GM21423 (cell line): Measurements from ENCODE around the gene SLC30A5.
"Not testable (repeated sequence)": the region's sequence is repeated elsewhere in the genome, so short reads cannot be mapped to it uniquely, and the experiment has no call there.

Experiments
- ATAC-seq: cut with Tn5 transposase; IDR thresholded peaks from one replicate; pipeline ENCODE4 v1.9.1; 2021; ENCODE audit warnings: mild to moderate bottlenecking, moderate library complexity; ENCODE audit not compliant: unreplicated experiment

SLC30A5 gene

DNA sequence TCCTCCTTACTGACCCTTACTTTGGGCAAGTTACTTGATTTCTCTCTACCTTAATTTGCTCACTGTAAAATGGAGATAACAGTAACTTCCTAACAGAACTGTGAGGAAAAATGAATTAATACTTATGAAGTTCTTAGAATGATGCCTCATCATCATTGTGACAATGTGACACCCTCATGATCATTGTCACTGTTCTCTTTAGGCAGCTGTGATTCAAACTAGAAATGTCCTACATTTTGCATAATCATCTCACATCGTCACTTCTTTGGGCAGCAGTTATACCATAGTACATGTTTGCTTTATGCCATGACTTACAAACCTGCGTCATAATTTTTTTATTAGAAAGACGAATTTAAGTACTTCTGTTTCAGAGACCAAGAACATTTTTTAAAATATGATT, 9.7 kb downstream of the SLC30A5 start:
- no peak for ATAC-seq

- peak; percentile 87 for ATAC-seq
Measured at GRCh38 chr5:69105996-69106906, 12.4 kb downstream of the SLC30A5 start.

GRCh38 chr5:69108367-69108766, 14.6 kb downstream of the SLC30A5 start:
- not testable (repeated sequence) for ATAC-seq

DNA sequence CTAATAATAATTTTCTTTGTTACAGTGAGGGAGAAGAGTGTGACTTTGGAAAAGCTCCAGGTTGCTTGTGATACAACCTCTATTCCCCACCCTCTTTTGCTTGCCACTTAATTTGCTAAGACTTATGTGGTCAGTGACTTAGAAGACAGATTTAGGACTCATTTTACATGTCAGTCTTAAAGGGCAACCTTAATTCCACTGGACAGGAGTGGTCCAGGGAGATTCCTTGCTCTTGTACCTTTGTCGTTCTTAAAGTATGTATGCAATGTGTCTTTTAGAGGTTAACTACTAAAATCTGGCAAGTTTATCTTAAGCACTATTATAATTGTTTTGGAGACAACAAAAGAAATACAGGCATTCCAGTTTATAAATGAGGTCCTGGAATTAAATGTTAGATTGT, 20.0 kb downstream of the SLC30A5 start:
- no peak for ATAC-seq

- no peak for ATAC-seq
Measured at GRCh38 chr5:69115526-69115925, 21.7 kb downstream of the SLC30A5 start.

DNA sequence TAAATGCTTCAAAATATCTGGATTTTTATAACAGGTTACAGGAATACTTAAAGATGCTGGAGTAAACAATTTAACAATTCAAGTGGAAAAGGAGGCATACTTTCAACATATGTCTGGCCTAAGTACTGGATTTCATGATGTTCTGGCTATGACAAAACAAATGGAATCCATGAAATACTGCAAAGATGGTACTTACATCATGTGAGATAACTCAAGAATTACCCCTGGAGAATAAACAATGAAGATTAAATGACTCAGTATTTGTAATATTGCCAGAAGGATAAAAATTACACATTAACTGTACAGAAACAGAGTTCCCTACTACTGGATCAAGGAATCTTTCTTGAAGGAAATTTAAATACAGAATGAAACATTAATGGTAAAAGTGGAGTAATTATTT, 35.6 kb downstream of the SLC30A5 start:
- ATAC-seq, result no peak

GRCh38 chr5:69130241-69130640, 36.4 kb downstream of the SLC30A5 start:
- ATAC-seq, result no peak

- ATAC-seq, result no peak
Measured at GRCh38 chr5:69131304-69131703, 37.5 kb downstream of the SLC30A5 start.

GRCh38 chr5:69134126-69134525, 40.3 kb downstream of the SLC30A5 start:
- no peak for ATAC-seq

GRCh38 chr5:69136293-69136692, 42.5 kb downstream of the SLC30A5 start:
- peak; percentile 77 for ATAC-seq

- not testable (repeated sequence) for ATAC-seq
Measured at GRCh38 chr5:69137208-69137607, 43.4 kb downstream of the SLC30A5 start.

GRCh38 chr5:69137807-69138206, 44.0 kb downstream of the SLC30A5 start:
- ATAC-seq, result no peak

- no peak for ATAC-seq
Measured at GRCh38 chr5:69138766-69139165, 45.0 kb downstream of the SLC30A5 start.

DNA sequence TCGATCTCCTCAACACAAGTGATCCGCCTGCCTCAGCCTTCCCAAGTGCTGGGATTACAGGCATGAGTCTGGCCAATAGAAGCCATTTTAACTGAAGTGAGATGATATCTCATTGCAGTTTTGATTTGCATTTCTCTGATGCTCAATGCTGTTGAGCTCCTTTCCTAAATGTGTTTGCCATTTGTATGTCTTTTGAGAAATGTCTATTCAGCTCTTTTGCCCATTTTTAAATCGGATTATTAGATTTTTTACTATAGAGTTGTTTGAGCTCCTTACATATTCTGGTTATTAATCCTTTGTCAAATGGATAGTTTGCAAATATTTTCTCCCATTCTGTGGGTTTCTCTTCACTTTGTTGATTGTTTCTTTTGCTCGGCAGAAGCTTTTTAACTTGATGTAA, 46.4 kb downstream of the SLC30A5 start:
- ATAC-seq, result not testable (repeated sequence)

GRCh38 chr5:69140827-69141226, 47.0 kb downstream of the SLC30A5 start:
- ATAC-seq, result no peak

DNA sequence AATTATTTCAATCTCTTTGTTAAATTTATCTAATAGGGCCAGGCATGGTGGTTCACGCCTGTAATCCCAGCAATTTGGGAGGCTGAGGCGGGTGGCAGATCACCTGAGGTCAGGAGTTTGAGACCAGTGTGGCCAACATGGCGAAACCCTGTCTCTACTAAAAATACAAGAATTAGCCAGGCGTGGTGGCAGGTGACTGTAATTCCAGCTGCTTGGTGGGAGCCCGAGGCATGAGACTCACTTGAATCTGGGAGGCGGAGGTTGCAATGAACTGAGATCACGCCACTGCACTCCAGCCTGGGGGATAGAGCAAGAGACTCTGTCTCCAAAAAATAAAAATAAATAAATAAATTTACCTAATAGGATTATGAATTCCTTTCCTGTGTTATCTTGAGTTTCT, 54.8 kb downstream of the SLC30A5 start:
- ATAC-seq, result not testable (repeated sequence)

DNA sequence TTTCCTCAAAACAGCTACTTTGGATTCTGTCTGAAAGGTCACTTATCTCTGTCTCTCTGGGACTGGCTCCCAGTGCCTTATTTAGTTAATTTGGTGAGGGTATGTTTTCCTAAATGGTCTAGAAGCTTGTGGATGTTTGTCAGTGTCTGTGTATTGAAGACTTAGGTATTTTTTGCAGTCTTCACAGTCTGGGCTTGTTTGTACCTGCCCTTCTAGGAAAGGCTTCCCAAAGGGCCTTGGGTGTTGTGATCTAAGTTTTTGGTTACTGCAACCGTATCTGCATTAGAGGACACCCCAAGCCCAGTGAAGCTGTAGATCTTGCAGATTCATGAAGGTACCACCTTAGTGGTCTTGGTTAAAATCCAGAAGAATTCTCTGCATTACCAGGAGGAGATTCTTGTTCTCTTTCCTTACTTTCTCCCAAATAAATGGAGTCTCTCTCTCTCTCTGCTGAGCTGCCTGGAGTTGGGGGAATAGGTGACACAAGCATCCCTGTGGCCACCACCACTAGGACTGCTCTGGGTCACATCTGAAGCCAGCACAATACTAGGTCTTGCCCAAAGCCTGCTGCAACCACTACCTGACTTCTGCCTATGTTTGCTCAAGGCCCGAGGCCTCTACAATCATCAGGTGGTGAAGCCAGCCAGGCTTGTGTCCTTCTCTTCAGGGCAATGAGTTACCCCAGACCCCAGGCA, 55.3 kb downstream of the SLC30A5 start:
- no peak for ATAC-seq

DNA sequence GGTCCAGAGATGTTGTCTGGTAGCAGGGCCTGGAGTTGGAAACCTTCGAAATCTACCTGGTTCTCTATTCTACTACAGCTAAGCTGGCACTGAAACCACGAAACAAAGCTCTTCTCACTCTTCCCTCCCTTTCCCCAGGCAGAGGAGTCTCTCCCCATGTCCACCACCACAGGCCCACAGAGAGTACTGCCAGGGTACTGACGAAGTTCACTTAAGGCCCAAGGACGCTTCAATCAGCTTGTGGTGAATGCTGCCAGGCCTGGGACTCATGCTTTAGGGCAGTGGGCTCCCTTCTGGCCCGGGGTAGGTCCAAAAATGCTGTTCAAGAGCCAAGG, 55.8 kb downstream of the SLC30A5 start:
- no peak for ATAC-seq

- no peak for ATAC-seq
Measured at GRCh38 chr5:69152731-69153130, 58.9 kb downstream of the SLC30A5 start.

- ATAC-seq, result no peak
Measured at GRCh38 chr5:69156456-69156855, 62.6 kb downstream of the SLC30A5 start.

GRCh38 chr5:69158039-69158438, 64.2 kb downstream of the SLC30A5 start:
- no peak for ATAC-seq

- no peak for ATAC-seq
Measured at GRCh38 chr5:69160651-69161050, 66.8 kb downstream of the SLC30A5 start.
